Retinal pigment epithelial cell (primary cell): ENCODE measurements around the gene NEAT1.

Experiments used
- DNase-seq: peaks from one replicate; pipeline ENCODE4 v3.0.0-alpha.2; 2010; ENCODE audit warnings: low read depth
- H3K4me3 ChIP-seq: 2 replicates; pipeline ENCODE4 v1.5.1; 2011; ENCODE audit warnings: mild to moderate bottlenecking, low read length, control low read depth, moderate library complexity
- TF ChIP-seq, protein P1 (sequence below): conservative IDR thresholded peaks from 2 replicates; pipeline ENCODE4 v1.5.1; 2011; ENCODE audit warnings: low read depth, low read length, control low read depth, inconsistent platforms

NEAT1 gene

DNA sequence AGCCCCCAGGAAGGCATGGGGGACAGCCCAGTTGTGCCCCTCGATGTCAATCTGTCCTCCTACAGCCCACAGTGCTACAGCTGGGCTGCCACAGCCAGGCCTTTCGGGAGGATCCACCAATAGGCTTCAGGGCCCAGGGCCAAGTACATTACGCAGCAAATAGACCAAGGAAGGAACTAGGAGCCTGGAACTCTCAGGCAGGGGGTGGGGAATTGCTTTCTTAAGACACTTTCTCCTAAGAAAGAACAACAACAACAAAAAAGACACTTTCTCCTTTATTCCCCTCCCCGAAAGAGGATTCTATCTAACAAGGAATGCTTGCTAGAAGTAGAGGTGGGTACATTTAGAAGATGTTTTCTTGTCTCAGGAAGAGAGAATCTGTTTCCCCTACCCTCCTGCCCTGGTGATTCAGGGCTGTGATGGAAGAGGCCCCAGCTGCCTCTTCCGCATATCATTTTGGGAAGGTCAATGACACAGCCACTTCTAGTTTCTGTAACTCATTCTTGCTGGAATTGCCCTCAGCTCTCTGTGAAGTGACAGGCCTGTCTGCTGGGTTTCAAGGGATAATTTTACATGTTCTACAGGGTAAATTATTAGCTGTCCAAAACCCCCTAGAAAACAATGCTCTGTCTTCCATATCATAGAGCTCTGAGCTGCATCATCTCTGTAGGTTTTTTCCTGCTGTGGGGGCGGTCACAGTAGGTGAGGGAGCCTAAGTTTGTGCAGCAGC is 70.2 kb downstream of the NEAT1 start:
- TF ChIP-seq, protein P1, sequence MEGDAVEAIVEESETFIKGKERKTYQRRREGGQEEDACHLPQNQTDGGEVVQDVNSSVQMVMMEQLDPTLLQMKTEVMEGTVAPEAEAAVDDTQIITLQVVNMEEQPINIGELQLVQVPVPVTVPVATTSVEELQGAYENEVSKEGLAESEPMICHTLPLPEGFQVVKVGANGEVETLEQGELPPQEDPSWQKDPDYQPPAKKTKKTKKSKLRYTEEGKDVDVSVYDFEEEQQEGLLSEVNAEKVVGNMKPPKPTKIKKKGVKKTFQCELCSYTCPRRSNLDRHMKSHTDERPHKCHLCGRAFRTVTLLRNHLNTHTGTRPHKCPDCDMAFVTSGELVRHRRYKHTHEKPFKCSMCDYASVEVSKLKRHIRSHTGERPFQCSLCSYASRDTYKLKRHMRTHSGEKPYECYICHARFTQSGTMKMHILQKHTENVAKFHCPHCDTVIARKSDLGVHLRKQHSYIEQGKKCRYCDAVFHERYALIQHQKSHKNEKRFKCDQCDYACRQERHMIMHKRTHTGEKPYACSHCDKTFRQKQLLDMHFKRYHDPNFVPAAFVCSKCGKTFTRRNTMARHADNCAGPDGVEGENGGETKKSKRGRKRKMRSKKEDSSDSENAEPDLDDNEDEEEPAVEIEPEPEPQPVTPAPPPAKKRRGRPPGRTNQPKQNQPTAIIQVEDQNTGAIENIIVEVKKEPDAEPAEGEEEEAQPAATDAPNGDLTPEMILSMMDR = no peak
- no peak overlapping the region for H3K4me3 ChIP-seq
- DNase-seq = no peak

DNA sequence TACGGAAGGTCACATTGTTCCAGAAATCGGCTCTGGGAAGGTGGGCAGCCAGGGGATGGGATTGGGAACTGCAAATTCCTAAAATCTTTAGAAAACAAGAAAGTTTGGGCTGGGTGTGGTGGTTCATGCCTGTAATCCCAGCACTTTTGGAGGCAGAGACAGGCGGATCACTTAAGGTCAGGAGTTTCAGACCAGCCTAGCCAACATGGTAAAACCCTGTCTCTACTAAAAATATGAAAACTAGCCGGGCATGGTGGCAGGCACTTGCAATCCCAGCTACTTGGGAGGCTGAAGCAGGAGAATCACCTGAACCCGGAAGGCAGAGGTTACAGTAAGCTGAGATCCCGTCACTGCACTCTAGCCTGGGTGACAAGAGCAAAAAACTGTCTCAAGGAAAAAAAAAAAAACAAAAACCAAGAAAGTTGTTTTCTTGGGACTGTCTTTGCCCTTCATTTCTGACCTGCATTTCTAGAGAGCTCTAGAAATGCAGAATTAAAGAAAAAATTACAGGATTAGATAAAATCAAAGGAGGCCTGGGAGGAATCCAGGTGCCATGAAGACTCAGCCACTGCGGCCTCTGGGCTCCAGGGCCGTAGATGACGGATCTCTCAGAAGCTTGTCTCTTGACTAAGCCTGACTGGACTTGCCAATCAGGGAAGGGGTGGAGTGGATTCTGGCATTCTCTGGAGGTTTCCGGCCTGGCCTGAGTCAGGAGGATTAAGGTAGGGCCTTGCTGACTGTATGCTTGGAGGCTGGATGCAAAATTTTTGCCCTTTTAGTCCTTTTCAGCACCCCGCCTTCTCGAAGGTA is 71.0 kb downstream of the NEAT1 start:
- peak; percentile 99 for DNase-seq
- TF ChIP-seq, protein P1 = no peak
- no peak overlapping the region for H3K4me3 ChIP-seq
